Trophoblast cell (in vitro differentiated cells and primary cell): Measurements from ENCODE around the gene SLC25A52.

Experiments used
- DNase-seq, 2 donors: peaks; one replicate each; pipeline ENCODE4 v3.0.0-alpha.2; 2016
- H2AFZ ChIP-seq: 2 replicates; pipeline ENCODE4 v1.6.1; 2013; ENCODE audit warnings: low read length, moderate library complexity, mild to moderate bottlenecking; ENCODE audit not compliant: insufficient read depth, poor library complexity
- H2AK5ac ChIP-seq: 2 replicates; pipeline ENCODE4 v1.6.1; 2013; ENCODE audit warnings: mild to moderate bottlenecking, low read length
- H2BK120ac ChIP-seq: 2 replicates; pipeline ENCODE4 v1.6.1; 2013; ENCODE audit warnings: low read length, mild to moderate bottlenecking, moderate library complexity; ENCODE audit not compliant: insufficient read depth, poor library complexity
- H2BK12ac ChIP-seq: 2 replicates; pipeline ENCODE4 v1.6.1; 2013; ENCODE audit warnings: mild to moderate bottlenecking, low read length, moderate library complexity
- H2BK5ac ChIP-seq: 2 replicates; pipeline ENCODE4 v1.6.1; 2013; ENCODE audit warnings: low read length, low read depth, moderate library complexity, mild to moderate bottlenecking; ENCODE audit not compliant: poor library complexity
- H3K14ac ChIP-seq: 2 replicates; pipeline ENCODE4 v1.6.1; 2013; ENCODE audit warnings: mild to moderate bottlenecking, low read length
- H3K18ac ChIP-seq: 2 replicates; pipeline ENCODE4 v1.6.1; 2013; ENCODE audit warnings: mild to moderate bottlenecking, low read length
- H3K23ac ChIP-seq: 2 replicates; pipeline ENCODE4 v1.6.1; 2013; ENCODE audit warnings: low read length
- H3K27ac ChIP-seq: 2 replicates; pipeline ENCODE4 v1.5.1; 2013; ENCODE audit warnings: low read depth, mild to moderate bottlenecking, inconsistent platforms, low read length, moderate library complexity
- H3K27me3 ChIP-seq: 2 replicates; pipeline ENCODE4 v1.6.1; 2013; ENCODE audit warnings: inconsistent platforms, mild to moderate bottlenecking, low read length, moderate library complexity; ENCODE audit not compliant: insufficient read depth
- H3K36me3 ChIP-seq, 2 experiments: 1 replicate in 1 of 2; 2 replicates in 1 of 2; pipeline ENCODE4 v1.6.1; 2013; ENCODE audit warnings: low read length in 2 of 2, mild to moderate bottlenecking in 2 of 2, moderate library complexity in 1 of 2; ENCODE audit not compliant: insufficient read depth in 2 of 2, control insufficient read depth in 1 of 2
- H3K4ac ChIP-seq: 2 replicates; pipeline ENCODE4 v1.6.1; 2013; ENCODE audit warnings: low read depth, mild to moderate bottlenecking, low read length, moderate library complexity
- H3K4me1 ChIP-seq, 2 experiments: 1 replicate in 1 of 2; 2 replicates in 1 of 2; pipeline ENCODE4 v1.6.1; 2013; ENCODE audit warnings: low read length in 2 of 2, mild to moderate bottlenecking in 2 of 2, moderate library complexity in 1 of 2; ENCODE audit not compliant: insufficient read depth in 2 of 2, control insufficient read depth in 1 of 2
- H3K4me2 ChIP-seq: 2 replicates; pipeline ENCODE4 v1.6.1; 2013; ENCODE audit warnings: inconsistent platforms, mild to moderate bottlenecking, low read length, moderate library complexity
- H3K4me3 ChIP-seq: 2 replicates; pipeline ENCODE4 v1.5.1; 2013; ENCODE audit warnings: mild to moderate bottlenecking, low read depth, low read length, inconsistent platforms
- H3K79me1 ChIP-seq: one replicate; pipeline ENCODE4 v1.6.1; 2013; ENCODE audit warnings: low read length
- H3K79me2 ChIP-seq: 2 replicates; pipeline ENCODE4 v1.6.1; 2013; ENCODE audit warnings: low read length, mild to moderate bottlenecking; ENCODE audit not compliant: control insufficient read depth, insufficient read depth, poor library complexity
- H3K9ac ChIP-seq: 2 replicates; pipeline ENCODE4 v1.6.1; 2013; ENCODE audit warnings: mild to moderate bottlenecking, low read length
- H3K9me3 ChIP-seq: 2 replicates; pipeline ENCODE4 v1.6.1; 2013; ENCODE audit warnings: low read depth, mild to moderate bottlenecking, control low read depth, inconsistent platforms, low read length; ENCODE audit not compliant: insufficient read depth
- H4K12ac ChIP-seq: 2 replicates; pipeline ENCODE4 v1.6.1; 2013; ENCODE audit warnings: low read depth, mild to moderate bottlenecking, low read length, moderate library complexity
- H4K8ac ChIP-seq: 2 replicates; pipeline ENCODE4 v1.6.1; 2013; ENCODE audit warnings: low read depth, mild to moderate bottlenecking, low read length, moderate library complexity
- H4K91ac ChIP-seq: one replicate; pipeline ENCODE4 v1.6.1; 2013; ENCODE audit warnings: low read depth, mild to moderate bottlenecking, low read length, moderate library complexity
- WGBS: extraction: QIAGEN DNeasy Blood & Tissue Kit; methylation state at CpG from one replicate; pipeline ENCODE4 v1.1.7; 2013; ENCODE audit warnings: missing lambda C conversion rate; ENCODE audit not compliant: insufficient read length, insufficient coverage; ENCODE audit errors: extremely low coverage; 5-methylcytosine and 5-hydroxymethylcytosine counted together

The SLC25A52 gene

DNA sequence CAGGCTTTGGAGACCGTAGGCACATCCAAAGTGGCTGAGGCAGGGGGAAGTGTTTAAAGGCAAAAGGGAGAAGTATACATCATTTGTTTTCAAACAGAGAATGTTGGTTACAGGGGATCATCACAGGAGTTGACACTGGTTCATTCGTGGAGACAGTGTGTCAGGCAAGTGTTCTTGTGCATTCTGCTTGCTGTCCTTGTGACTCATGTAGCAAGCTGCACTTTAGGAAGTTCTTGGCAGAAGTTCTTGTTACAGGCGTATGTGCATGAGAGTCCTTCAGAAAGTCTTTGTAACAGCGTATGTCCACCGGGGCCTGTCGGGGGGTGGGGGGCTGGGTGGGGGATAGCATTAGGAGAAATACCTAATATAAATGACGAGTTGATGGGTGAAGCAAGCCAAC, 39.8 kb downstream of the SLC25A52 start:
- Histone ChIP-seq H3K27ac (peak overlapping the region; percentile 98), H3K4me3 (no peak overlapping the region), H3K27me3 (no peaks in the 10 kb centered on the region), H3K14ac (no peak overlapping the region), H3K79me2 (peaks cover 1% of the 10 kb centered on the region), H2BK5ac (peak overlapping the region; percentile 97), H2AFZ (no peak overlapping the region), H3K79me1 (peaks cover 14% of the 10 kb centered on the region), H3K4ac (no peak overlapping the region), H3K18ac (no peak overlapping the region), H3K9me3 (peaks cover 4% of the 10 kb centered on the region), H3K4me1 (peaks cover 14 to 19% of the 10 kb centered on the region in 2 experiments), H2BK120ac (peak overlapping the region; percentile 89), H4K91ac (peak overlapping the region; percentile 96), H2BK12ac (no peak overlapping the region), H3K9ac (no peak overlapping the region), H3K36me3 (peaks cover 0 to 2% of the 10 kb centered on the region in 2 experiments), H4K12ac (no peak overlapping the region), H4K8ac (no peak overlapping the region), H3K4me2 (no peak overlapping the region), H3K23ac (no peak overlapping the region), H2AK5ac (no peak overlapping the region)
- no peak for DNase-seq
- no CpG with 5 or more reads among the region's 7 CpGs for WGBS

DNA sequence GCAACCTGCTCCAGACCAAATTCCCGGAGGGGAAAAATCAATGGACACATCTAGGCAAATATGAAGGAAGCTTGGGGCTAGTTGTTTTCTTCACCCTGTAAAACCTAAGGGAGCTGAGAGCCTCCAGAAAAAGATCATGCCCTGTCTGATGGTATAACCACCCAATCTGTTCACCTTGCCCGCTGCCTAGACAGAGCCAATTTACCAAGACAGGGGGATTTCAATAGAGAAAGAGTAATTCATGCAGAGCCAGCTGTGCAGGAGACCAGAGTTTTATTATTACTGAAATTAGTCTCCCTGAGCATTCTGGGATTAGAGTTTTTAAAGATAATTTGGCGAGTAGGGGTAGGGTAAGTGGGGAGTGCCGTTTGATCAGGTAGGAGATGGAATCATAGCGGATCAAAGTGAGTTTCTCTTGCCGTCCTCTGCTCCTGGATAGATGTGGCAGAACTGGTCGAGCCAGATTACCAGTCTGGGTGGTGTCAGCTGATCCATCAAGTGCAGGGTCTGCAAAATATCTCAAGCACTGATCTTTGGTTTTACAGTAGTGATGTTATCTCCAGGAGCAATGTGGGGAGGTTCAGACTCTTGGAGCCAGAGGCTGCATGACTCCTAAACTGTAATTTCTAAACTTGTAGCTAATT, 41.2 kb downstream of the SLC25A52 start:
- peak in 1 of 2 donors; percentile 16 for DNase-seq
- H3K4ac ChIP-seq, result no peak overlapping the region
- no peak overlapping the region for H4K8ac ChIP-seq
- no peak overlapping the region for H3K9ac ChIP-seq
- peak overlapping the region; percentile 81 for H2BK5ac ChIP-seq
- peak overlapping the region; percentile 74 for H2BK120ac ChIP-seq
- no CpG with 5 or more reads among the region's 7 CpGs for WGBS
- H2AK5ac ChIP-seq, result no peak overlapping the region
- H3K79me1 ChIP-seq, result peaks cover 15% of the 10 kb centered on the region
- peak overlapping the region; percentile 69 for H2BK12ac ChIP-seq
- peaks cover 4% of the 10 kb centered on the region for H3K9me3 ChIP-seq
- no peak overlapping the region for H3K23ac ChIP-seq
- H3K4me2 ChIP-seq, result no peak overlapping the region
- H3K4me1 ChIP-seq, result peaks cover 14 to 15% of the 10 kb centered on the region in 2 experiments
- no peak overlapping the region for H3K14ac ChIP-seq
- no peaks in the 10 kb centered on the region for H3K27me3 ChIP-seq
- no peak overlapping the region for H2AFZ ChIP-seq
- H3K4me3 ChIP-seq, result no peak overlapping the region
- peaks cover 1% of the 10 kb centered on the region for H3K79me2 ChIP-seq
- H4K91ac ChIP-seq, result no peak overlapping the region
- H3K27ac ChIP-seq, result peak overlapping the region; percentile 76
- H4K12ac ChIP-seq, result no peak overlapping the region
- peaks cover 0 to 2% of the 10 kb centered on the region in 2 experiments for H3K36me3 ChIP-seq
- H3K18ac ChIP-seq, result no peak overlapping the region

DNA sequence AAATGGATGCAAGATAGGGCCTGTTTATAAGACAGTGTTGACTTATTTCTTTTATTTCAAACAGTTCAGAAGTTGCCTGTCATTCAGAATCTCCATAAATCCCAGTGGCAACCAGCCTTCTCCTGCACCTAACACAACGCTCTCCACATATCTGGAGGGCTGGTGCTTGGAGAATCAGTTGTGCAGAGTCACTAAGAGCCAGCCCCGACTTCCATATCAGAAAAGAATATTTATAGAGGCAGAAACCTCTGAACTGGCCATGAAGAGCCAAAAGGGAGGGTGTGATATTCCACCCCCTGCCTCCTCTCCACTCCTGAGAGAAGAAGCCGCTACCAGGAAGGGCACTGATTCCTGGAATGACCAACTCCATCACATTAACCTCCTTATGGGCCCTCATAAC, 42.3 kb downstream of the SLC25A52 start:
- no peak overlapping the region for H2AFZ ChIP-seq
- peaks cover 11% of the 10 kb centered on the region for H3K79me1 ChIP-seq
- no peak overlapping the region for H3K18ac ChIP-seq
- H3K27me3 ChIP-seq, result no peaks in the 10 kb centered on the region
- H2BK5ac ChIP-seq, result no peak overlapping the region
- H4K12ac ChIP-seq, result no peak overlapping the region
- no peak overlapping the region for H3K23ac ChIP-seq
- no peak overlapping the region for H3K4me3 ChIP-seq
- no peak overlapping the region for H4K8ac ChIP-seq
- peaks cover 9% of the 10 kb centered on the region in 2 experiments for H3K4me1 ChIP-seq
- DNase-seq, result no peak
- H3K79me2 ChIP-seq, result peaks cover 1% of the 10 kb centered on the region
- H4K91ac ChIP-seq, result no peak overlapping the region
- H3K14ac ChIP-seq, result no peak overlapping the region
- peaks cover 0 to 2% of the 10 kb centered on the region in 2 experiments for H3K36me3 ChIP-seq
- peak overlapping the region; percentile 56 for H2BK12ac ChIP-seq
- no peak overlapping the region for H3K4ac ChIP-seq
- no peak overlapping the region for H2BK120ac ChIP-seq
- H3K27ac ChIP-seq, result no peak overlapping the region
- no peak overlapping the region for H3K9ac ChIP-seq
- peaks cover 4% of the 10 kb centered on the region for H3K9me3 ChIP-seq
- no CpG with 5 or more reads among the region's 3 CpGs for WGBS
- H3K4me2 ChIP-seq, result no peak overlapping the region
- H2AK5ac ChIP-seq, result no peak overlapping the region

DNA sequence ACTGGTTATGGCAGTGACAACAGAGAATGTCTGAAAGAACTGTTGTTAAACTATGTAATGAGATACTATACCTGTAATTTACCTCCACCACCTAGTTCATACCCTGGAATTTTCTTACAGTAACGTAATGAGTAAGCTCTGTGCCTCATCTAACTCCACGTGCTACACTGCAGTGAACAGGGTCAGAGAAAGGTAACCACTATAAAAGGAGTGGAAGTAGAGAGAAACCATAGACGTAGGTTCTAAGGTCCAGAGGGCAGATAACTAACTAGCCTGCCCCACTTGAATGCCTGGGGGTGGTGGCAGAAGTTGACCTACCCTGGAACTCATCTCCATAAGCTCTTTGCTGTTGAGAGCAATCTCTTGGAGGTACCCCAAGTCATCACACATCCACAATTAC, 44.3 kb downstream of the SLC25A52 start:
- Histone ChIP-seq H2BK120ac (no peak overlapping the region), H2BK5ac (no peak overlapping the region), H2BK12ac (no peak overlapping the region), H3K27me3 (no peaks in the 10 kb centered on the region), H4K8ac (no peak overlapping the region), H3K79me1 (peaks cover 13% of the 10 kb centered on the region), H4K12ac (no peak overlapping the region), H3K23ac (no peak overlapping the region), H3K4me1 (peaks cover 9% of the 10 kb centered on the region in 2 experiments), H3K9me3 (peaks cover 4% of the 10 kb centered on the region), H3K27ac (no peak overlapping the region), H3K18ac (no peak overlapping the region), H3K79me2 (peaks cover 1% of the 10 kb centered on the region), H3K9ac (no peak overlapping the region), H3K36me3 (peaks cover 0 to 2% of the 10 kb centered on the region in 2 experiments), H2AK5ac (no peak overlapping the region), H3K4me3 (no peak overlapping the region), H3K14ac (no peak overlapping the region), H3K4me2 (no peak overlapping the region), H3K4ac (no peak overlapping the region), H4K91ac (no peak overlapping the region), H2AFZ (no peak overlapping the region)
- WGBS, result no CpG with 5 or more reads among the region's 3 CpGs
- no peak for DNase-seq
